SK-N-SH (cell line): ENCODE measurements around the gene TMEM145. TPM values are rescaled to one million over a fixed set of nuclear protein-coding genes. Genes with fewer than 3 reads are reported as not detected.

Experiments
- CTCF ChIA-PET: fragments of 300-600, 350-600 bp; formaldehyde crosslinking; extraction: SDS; loops from one replicate; lab custom pipeline; 2021; lab: Yijun Ruan, JAX
- POLR2A ChIA-PET: fragments of 350-600 bp; sonication (Branson Sonifier 250); formaldehyde crosslinking; extraction: SDS; loops from one replicate; lab custom pipeline; 2020; ENCODE audit warnings: antibody characterized with exemption, inconsistent platforms; lab: Yijun Ruan, JAX
- DNase-seq: peaks from one replicate; pipeline ENCODE4 v3.0.0; 2012
- H2AFZ ChIP-seq: fragments of 200-600 bp; sonication (generic); 2 replicates; pipeline ENCODE4 v1.8.1; 2016; ENCODE audit warnings: antibody characterized with exemption, mild to moderate bottlenecking, low read depth
- H3F3A ChIP-seq: fragments of 200-600 bp; sonication (generic); replicated peaks from 2 replicates; pipeline ENCODE3; 2016; ENCODE audit warnings: antibody characterized with exemption, mild to moderate bottlenecking; ENCODE audit not compliant: insufficient read depth
- H3K27ac ChIP-seq, 2 experiments: fragments of 200-500 bp in 1 of 2; fragments of 200-600 bp in 1 of 2; sonication (Bioruptor generic) in 1 of 2; sonication (generic), shearing (Covaris generic) in 1 of 2; 2 replicates each; pipeline versions ENCODE4 v1.5.1 to v1.6.1; 2014 to 2016; ENCODE audit warnings: low read depth in 2 of 2, inconsistent platforms in 1 of 2, low read length in 1 of 2, mild to moderate bottlenecking in 1 of 2, mixed read lengths in 1 of 2
- H3K27me3 ChIP-seq: fragments of 200-600 bp; sonication (generic), shearing (Covaris generic); 2 replicates; pipeline ENCODE4 v1.6.1; 2016; ENCODE audit warnings: mixed run types; ENCODE audit not compliant: insufficient read depth
- H3K36me3 ChIP-seq, 2 experiments: fragments of 200-500 bp in 1 of 2; fragments of 200-600 bp in 1 of 2; sonication (Bioruptor generic) in 1 of 2; sonication (generic) in 1 of 2; replicated peaks in 1 of 2; 2 replicates each; pipeline versions ENCODE3 to v1.5.1; 2014 to 2016; ENCODE audit warnings: low read length in 1 of 2, mild to moderate bottlenecking in 1 of 2; ENCODE audit not compliant: insufficient read depth in 2 of 2, control insufficient read depth in 1 of 2
- H3K4me1 ChIP-seq, 2 experiments: fragments of 200-500 bp in 1 of 2; fragments of 200-600 bp in 1 of 2; sonication (Bioruptor generic) in 1 of 2; sonication (generic), shearing (Covaris generic) in 1 of 2; 2 replicates each; pipeline versions ENCODE4 v1.5.1 to v1.6.1; 2014 to 2016; ENCODE audit warnings: low read depth in 1 of 2, low read length in 1 of 2, mixed run types in 1 of 2; ENCODE audit not compliant: insufficient read depth in 2 of 2, control insufficient read depth in 1 of 2
- H3K4me2 ChIP-seq: fragments of 200-600 bp; sonication (generic), shearing (Covaris generic); 2 replicates; pipeline ENCODE4 v1.6.1; 2017; ENCODE audit warnings: mixed run types
- H3K4me3 ChIP-seq, 2 experiments: fragments of 200-500 bp in 1 of 2; fragments of 200-600 bp in 1 of 2; sonication (Bioruptor generic) in 1 of 2; sonication (generic), shearing (Covaris generic) in 1 of 2; 2 replicates each; pipeline versions ENCODE4 v1.5.1 to v1.8.1; 2014 to 2016; ENCODE audit warnings: low read depth in 2 of 2, inconsistent platforms in 1 of 2, low read length in 1 of 2, mild to moderate bottlenecking in 1 of 2, mixed read lengths in 1 of 2, moderate library complexity in 1 of 2
- H3K79me2 ChIP-seq: fragments of 200-600 bp; sonication (generic); 2 replicates; pipeline ENCODE4 v1.8.1; 2017; ENCODE audit warnings: mild to moderate bottlenecking; ENCODE audit not compliant: insufficient read depth
- H3K9ac ChIP-seq: fragments of 200-600 bp; sonication (generic); 2 replicates; pipeline ENCODE4 v1.6.1; 2017; ENCODE audit warnings: mixed run types
- H3K9me2 ChIP-seq: fragments of 200-600 bp; sonication (generic); 2 replicates; pipeline ENCODE4 v1.6.1; 2017; ENCODE audit warnings: mixed run types
- H3K9me3 ChIP-seq: fragments of 200-600 bp; sonication (generic); 2 replicates; pipeline ENCODE4 v1.6.1; 2017; ENCODE audit warnings: mixed run types, mild to moderate bottlenecking, moderate library complexity
- H4K20me1 ChIP-seq: fragments of 200-600 bp; sonication (generic); 2 replicates; pipeline ENCODE4 v1.6.1; 2017; ENCODE audit warnings: mild to moderate bottlenecking, mixed run types; ENCODE audit not compliant: insufficient read depth
- EP300 ChIP-seq, 2 experiments: IDR thresholded peaks; 2 replicates each; pipeline versions ENCODE4 v1.4.0 to v1.6.1; 2012; ENCODE audit warnings: borderline replicate concordance in 1 of 2, low read depth in 1 of 2, low read length in 1 of 2
- GABPA ChIP-seq: IDR thresholded peaks from 2 replicates; pipeline ENCODE4 v1.4.0; 2012; ENCODE audit warnings: low read depth, mild to moderate bottlenecking
- GATA2 ChIP-seq: sonication (generic); formaldehyde crosslinking; IDR thresholded peaks from 2 replicates; pipeline ENCODE4 v1.5.0; 2020; ENCODE audit warnings: mild to moderate bottlenecking, missing genetic modification reagents
- IRF3 ChIP-seq: fragments of 150-350 bp; IDR thresholded peaks from 2 replicates; pipeline ENCODE4 v1.6.1; 2016; ENCODE audit warnings: mild to moderate bottlenecking, low read depth, low read length
- JUND ChIP-seq: IDR thresholded peaks from 2 replicates; pipeline ENCODE4 v1.4.0; 2012
- MAX ChIP-seq: IDR thresholded peaks from 2 replicates; pipeline ENCODE4 v1.4.0; 2012; ENCODE audit warnings: low read depth
- MEF2A ChIP-seq: IDR thresholded peaks from 2 replicates; pipeline ENCODE4 v1.4.0; 2012; ENCODE audit warnings: low read depth, borderline replicate concordance
- MXI1 ChIP-seq: IDR thresholded peaks from 2 replicates; pipeline ENCODE4 v1.6.1; 2012; ENCODE audit warnings: mild to moderate bottlenecking, low read depth, low read length, improper control_type of control experiment
- PBX3 ChIP-seq: IDR thresholded peaks from 2 replicates; pipeline ENCODE4; 2012
- POLR2AphosphoS5 ChIP-seq: IDR thresholded peaks from 2 replicates; pipeline ENCODE4 v1.6.1; 2012; ENCODE audit warnings: low read depth, low read length
- RAD21 ChIP-seq: IDR thresholded peaks from 2 replicates; pipeline ENCODE4 v1.6.1; 2012; ENCODE audit warnings: mild to moderate bottlenecking, low read length
- RCOR1 ChIP-seq: fragments of 150-350 bp; IDR thresholded peaks from 2 replicates; pipeline ENCODE4 v1.6.1; 2017; ENCODE audit warnings: antibody characterized with exemption, low read length
- REST ChIP-seq: IDR thresholded peaks from 2 replicates; pipeline ENCODE4 v1.6.1; 2012; ENCODE audit warnings: mild to moderate bottlenecking, low read depth, low read length, moderate library complexity
- RFX5 ChIP-seq: IDR thresholded peaks from 2 replicates; pipeline ENCODE4 v1.6.1; 2012; ENCODE audit warnings: mild to moderate bottlenecking, improper control_type of control experiment, low read length
- SIN3A ChIP-seq: IDR thresholded peaks from 2 replicates; pipeline ENCODE4 v1.6.1; 2012; ENCODE audit warnings: low read depth, mild to moderate bottlenecking, low read length, moderate library complexity, borderline replicate concordance
- TAF1 ChIP-seq: IDR thresholded peaks from 2 replicates; pipeline ENCODE4 v1.6.1; 2012; ENCODE audit warnings: low read depth, mild to moderate bottlenecking, low read length, moderate library complexity, borderline replicate concordance
- TCF12 ChIP-seq: IDR thresholded peaks from 2 replicates; pipeline ENCODE4 v1.4.0; 2012
- USF2 ChIP-seq: fragments of 150-350 bp; IDR thresholded peaks from 2 replicates; pipeline ENCODE4 v1.6.1; 2017; ENCODE audit warnings: antibody characterized with exemption, low read length, low read depth, borderline replicate concordance
- ZBTB33 ChIP-seq: IDR thresholded peaks from 2 replicates; pipeline ENCODE4 v1.4.0; 2012; ENCODE audit warnings: low read depth, borderline replicate concordance
- WGBS: methylation state at CpG from one replicate; pipeline ENCODE4 v1.1.6; 2017; ENCODE audit warnings: low lambda C conversion rate; 5-methylcytosine and 5-hydroxymethylcytosine counted together
- polyA plus RNA-seq, 3 experiments: library from polyadenylated mRNA; depleted of rRNA; stranded (reverse); fragments of >200 nt; gene quantifications; 2 replicates each; pipeline ENCODE4 v1.2.3, GENCODE V29; 2012

Gene TMEM145
- polyA plus RNA-seq, 1 of the 3 experiments (the other 2 are of a cell fraction), result 2.0 TPM

- Histone ChIP-seq H3K36me3 (peaks cover 7 to 8% of the 10 kb centered on the region in 2 experiments), H3K27ac (no peak overlapping the region), H4K20me1 (no peaks in the 10 kb centered on the region), H3K27me3 (no peaks in the 10 kb centered on the region), H2AFZ (no peak overlapping the region), H3K4me3 (no peak overlapping the region), H3K9ac (no peak overlapping the region), H3K4me1 (no peaks in the 10 kb centered on the region; a peak in 1 of 4 replicates), H3K4me2 (no peak overlapping the region), H3K79me2 (no peaks in the 10 kb centered on the region), H3K9me3 (no peaks in the 10 kb centered on the region), H3K9me2 (no peaks in the 10 kb centered on the region), H3F3A (no peaks in the 10 kb centered on the region)
- DNase-seq, result no peak
- WGBS, result 71% methylated on average over 6 of the region's 6 CpGs
- POLR2A ChIA-PET, result no interaction called here
- CTCF ChIA-PET, result interaction anchor here (0.7 to 1.9 kb wide), 4 partner anchors 9 to 178 kb away, joined by 3 to 7 read pairs (median 4); no protein-coding TSS in a partner anchor
- no peak for TF ChIP-seq MXI1
- no peak for TF ChIP-seq SIN3A
- no peak for TF ChIP-seq RFX5
- no peak for TF ChIP-seq USF2
- no peak for TF ChIP-seq TAF1
- no peak for TF ChIP-seq MAX
- no peak for TF ChIP-seq EP300 (IDR thresholded peaks at IDR 0.05; ENCODE audit: borderline replicate concordance in 1 of 2, low read depth in 1 of 2, low read length in 1 of 2)
- TF ChIP-seq ZBTB33, result no peak
- TF ChIP-seq MEF2A, result no peak
- no peak for TF ChIP-seq POLR2AphosphoS5
- TF ChIP-seq JUND, result no peak
- TF ChIP-seq REST, result no peak
- TF ChIP-seq IRF3, result no peak
- no peak for TF ChIP-seq RAD21
- no peak for TF ChIP-seq RCOR1
- no peak for TF ChIP-seq PBX3
- TF ChIP-seq GATA2 (CRISPR knock-in tag), result no peak
- no peak for TF ChIP-seq GABPA
- no peak for TF ChIP-seq TCF12
Observed at GRCh38 chr19:42345191-42345812, 32.2 kb downstream of the TMEM145 start.
